Transverse colon (tissue), 4 donors: ENCODE data around the gene PCSK9.

Experiments
- EP300 ChIP-seq: sonication (generic); formaldehyde crosslinking; IDR thresholded peaks from one replicate; pipeline ENCODE4 v1.6.1; 2017; ENCODE audit warnings: antibody characterized with exemption, low read depth
- POLR2A ChIP-seq: fragments of 450-650 bp; IDR thresholded peaks from one replicate; pipeline ENCODE4 v1.6.1; 2016; ENCODE audit warnings: antibody characterized with exemption, mild to moderate bottlenecking, moderate library complexity
- POLR2AphosphoS5 ChIP-seq, 3 donors: sonication (generic); formaldehyde crosslinking; IDR thresholded peaks; one replicate each; pipeline ENCODE4 v1.6.1; 2016; ENCODE audit warnings: antibody characterized with exemption in 3 of 3
- TF ChIP-seq, protein P1 (sequence below), 5 experiments: fragments of 200-600 bp in 3 of 5; fragments of 450-650 bp in 2 of 5; sonication (generic) in 3 of 5; IDR thresholded peaks; 1 replicate in 2 of 5; 2 replicates in 3 of 5; pipeline ENCODE4 v1.5.1; 2016 to 2017; ENCODE audit warnings: antibody characterized with exemption in 5 of 5, inconsistent platforms in 3 of 5, mild to moderate bottlenecking in 2 of 5, moderate library complexity in 1 of 5

DNA sequence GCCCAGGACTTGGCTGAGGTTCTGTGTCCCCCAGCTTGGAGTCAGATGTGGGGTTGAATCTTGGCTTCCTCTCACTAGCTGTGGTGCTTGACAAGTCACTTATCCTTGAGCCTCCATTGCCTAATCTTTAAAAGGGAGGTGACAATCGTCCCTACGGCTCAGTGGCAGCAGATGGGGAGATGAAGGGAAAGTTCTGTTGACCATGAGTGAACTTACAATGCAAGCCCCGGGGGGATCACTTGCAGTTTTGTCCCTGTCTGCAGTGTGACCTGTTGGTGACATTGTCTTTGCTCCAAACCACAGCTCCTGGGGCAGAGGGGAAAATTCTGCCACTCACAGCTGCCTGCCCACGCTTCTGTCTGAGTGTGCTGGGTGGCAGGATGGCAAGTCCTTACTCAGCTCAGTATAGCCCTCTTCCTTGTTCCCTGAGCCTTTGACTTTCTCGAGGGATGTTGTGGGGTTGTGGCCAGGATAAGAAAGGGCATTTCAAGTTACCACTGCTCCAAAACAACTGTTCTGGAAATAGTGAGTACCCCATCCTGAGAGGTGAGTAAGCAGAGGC lies 1.7 kb downstream of the PCSK9 start:
- TF ChIP-seq POLR2A (no peak), EP300 (no peak), POLR2AphosphoS5 (IDR thresholded peaks at IDR 0.05) (no peak)
- TF ChIP-seq, protein P1, sequence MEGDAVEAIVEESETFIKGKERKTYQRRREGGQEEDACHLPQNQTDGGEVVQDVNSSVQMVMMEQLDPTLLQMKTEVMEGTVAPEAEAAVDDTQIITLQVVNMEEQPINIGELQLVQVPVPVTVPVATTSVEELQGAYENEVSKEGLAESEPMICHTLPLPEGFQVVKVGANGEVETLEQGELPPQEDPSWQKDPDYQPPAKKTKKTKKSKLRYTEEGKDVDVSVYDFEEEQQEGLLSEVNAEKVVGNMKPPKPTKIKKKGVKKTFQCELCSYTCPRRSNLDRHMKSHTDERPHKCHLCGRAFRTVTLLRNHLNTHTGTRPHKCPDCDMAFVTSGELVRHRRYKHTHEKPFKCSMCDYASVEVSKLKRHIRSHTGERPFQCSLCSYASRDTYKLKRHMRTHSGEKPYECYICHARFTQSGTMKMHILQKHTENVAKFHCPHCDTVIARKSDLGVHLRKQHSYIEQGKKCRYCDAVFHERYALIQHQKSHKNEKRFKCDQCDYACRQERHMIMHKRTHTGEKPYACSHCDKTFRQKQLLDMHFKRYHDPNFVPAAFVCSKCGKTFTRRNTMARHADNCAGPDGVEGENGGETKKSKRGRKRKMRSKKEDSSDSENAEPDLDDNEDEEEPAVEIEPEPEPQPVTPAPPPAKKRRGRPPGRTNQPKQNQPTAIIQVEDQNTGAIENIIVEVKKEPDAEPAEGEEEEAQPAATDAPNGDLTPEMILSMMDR (IDR thresholded peaks at IDR 0.05): no peak
